ENCODE data around the gene ADAMTS17. TPM values are rescaled to one million over a fixed set of nuclear protein-coding genes. Genes with fewer than 3 reads are reported as not detected.

Gene ADAMTS17
- total RNA-seq, 1 donor from 2014 or later, result 0.06 TPM

GRCh38 chr15:99962006-99962561 is 379.7 kb downstream of the ADAMTS17 start:
- DNase-seq (ENCODE audit: low read depth), result no peak
- TF ChIP-seq CTCF (conservative IDR thresholded peaks at IDR 0.05; ENCODE audit: low read depth, low read length), result no peak
- no peak overlapping the region for H3K4me3 ChIP-seq (ENCODE audit: low read depth, low read length)

DNA sequence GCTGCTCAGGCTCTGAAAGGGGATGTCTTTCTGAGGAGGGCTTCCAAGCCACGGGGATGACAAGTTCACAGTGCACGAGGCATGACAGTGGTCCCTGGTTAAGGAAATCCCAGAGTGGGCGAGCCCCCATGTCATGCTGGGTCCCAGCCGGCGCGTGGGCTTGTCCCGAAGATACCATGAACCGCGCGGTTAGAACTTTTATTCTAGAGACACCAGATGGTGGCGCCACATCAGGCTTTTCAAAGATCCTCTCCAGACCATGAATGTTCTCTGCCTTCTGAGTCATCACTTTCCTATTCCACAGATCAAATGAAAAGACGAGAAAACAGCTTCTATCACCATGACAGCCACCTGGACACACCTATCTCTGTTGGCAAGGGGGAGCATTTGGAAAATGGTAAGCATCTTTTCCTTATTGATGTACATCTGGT is 380.7 kb downstream of the ADAMTS17 start:
- peak; percentile 52 for TF ChIP-seq CTCF (conservative IDR thresholded peaks at IDR 0.05; ENCODE audit: low read depth, low read length)
- DNase-seq (ENCODE audit: low read depth), result no peak
- no peak overlapping the region for H3K4me3 ChIP-seq (ENCODE audit: low read depth, low read length)

- no peak for TF ChIP-seq CTCF (conservative IDR thresholded peaks at IDR 0.05; ENCODE audit: low read depth, low read length)
- H3K4me3 ChIP-seq (ENCODE audit: low read depth, low read length), result no peak overlapping the region
- DNase-seq (ENCODE audit: low read depth), result no peak
These were observed 382.4 kb downstream of the ADAMTS17 start for GRCh38 chr15:99959326-99959725.

- DNase-seq (ENCODE audit: low read depth), result no peak
- H3K4me3 ChIP-seq (ENCODE audit: low read depth, low read length), result no peak overlapping the region
- no peak for TF ChIP-seq CTCF (conservative IDR thresholded peaks at IDR 0.05; ENCODE audit: low read depth, low read length)
These were observed 383.2 kb downstream of the ADAMTS17 start for GRCh38 chr15:99958426-99959097.

DNA sequence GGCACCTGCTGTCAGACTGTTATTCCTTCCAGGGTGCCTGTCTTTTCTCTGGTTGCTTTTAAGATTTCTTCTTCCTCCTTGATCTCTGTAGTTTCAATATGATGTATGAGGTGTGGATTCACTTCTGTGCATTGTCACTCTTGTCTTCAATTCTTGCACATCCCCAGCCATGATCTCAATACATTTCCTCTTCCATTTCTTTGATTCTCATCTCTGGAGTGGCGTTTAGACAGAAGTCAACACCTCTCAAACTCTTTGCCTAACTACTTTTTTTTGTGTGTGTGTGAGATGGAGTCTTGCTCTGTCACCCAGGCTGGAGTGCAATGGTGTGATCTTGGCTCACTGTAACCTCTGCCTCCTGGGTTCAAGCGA is 384.1 kb downstream of the ADAMTS17 start:
- no peak for DNase-seq (ENCODE audit: low read depth)
- no peak overlapping the region for H3K4me3 ChIP-seq (ENCODE audit: low read depth, low read length)
- no peak for TF ChIP-seq CTCF (conservative IDR thresholded peaks at IDR 0.05; ENCODE audit: low read depth, low read length)

GRCh38 chr15:99956820-99957641 is 384.7 kb downstream of the ADAMTS17 start:
- TF ChIP-seq CTCF (conservative IDR thresholded peaks at IDR 0.05; ENCODE audit: low read depth, low read length), result no peak
- DNase-seq (ENCODE audit: low read depth), result no peak
- no peak overlapping the region for H3K4me3 ChIP-seq (ENCODE audit: low read depth, low read length)
